ENCODE data around the gene OR13J1. TPM values are rescaled to one million over a fixed set of nuclear protein-coding genes. Genes with fewer than 3 reads are reported as not detected.
"Not testable (repeated sequence)": the region's sequence is repeated elsewhere in the genome, so short reads cannot be mapped to it uniquely, and the experiment has no call there.

Gene OR13J1
- total RNA-seq, 4 donors from 2014 or later: not detected

- Histone ChIP-seq H3K27ac (peak overlapping the region in 1 of 4 donors; percentile 93), H3K4me3 (no peak overlapping the region), H3K4me1 (peaks cover 0 to 51% (median 43%) of the 10 kb centered on the region in 4 donors), H3K9me3 (no peaks in the 10 kb centered on the region), H3K27me3 (no peaks in the 10 kb centered on the region), H3K36me3 (no peaks in the 10 kb centered on the region)
- TF ChIP-seq CTCF (IDR thresholded peaks at IDR 0.05) (peak; percentile 56 to 90 (median 72)), EP300 (IDR thresholded peaks at IDR 0.05) (no peak)
- WGBS, 2 donors: 28 to 39% methylated on average over 3 of the region's 3 CpGs
- DNase-seq (ENCODE audit: low spot score in 2 of 2): peak in 1 of 2 donors; percentile 69
Measured at GRCh38 chr9:35903049-35903448, 32.8 kb upstream of the OR13J1 start.

GRCh38 chr9:35899021-35899420 is 28.8 kb upstream of the OR13J1 start:
- no peak for DNase-seq (ENCODE audit: low spot score in 2 of 2)
- peaks cover 0 to 10% (median 4%) of the 10 kb centered on the region in 4 donors for H3K4me1 ChIP-seq
- 87 to 90% methylated on average over 2 of the region's 2 CpGs for WGBS, 2 donors
- no peak overlapping the region for H3K4me3 ChIP-seq
- no peaks in the 10 kb centered on the region for H3K9me3 ChIP-seq
- H3K27ac ChIP-seq: no peak overlapping the region
- no peaks in the 10 kb centered on the region for H3K27me3 ChIP-seq
- no peaks in the 10 kb centered on the region for H3K36me3 ChIP-seq
- TF ChIP-seq CTCF (IDR thresholded peaks at IDR 0.05) (no peak), EP300 (IDR thresholded peaks at IDR 0.05) (no peak), POLR2A (IDR thresholded peaks at IDR 0.05) (no peak)

GRCh38 chr9:35898337-35898736 is 28.1 kb upstream of the OR13J1 start:
- Histone ChIP-seq H3K4me1 (peaks cover 0 to 4% (median 2%) of the 10 kb centered on the region in 4 donors), H3K9me3 (no peaks in the 10 kb centered on the region), H3K27ac (no peak overlapping the region), H3K36me3 (no peaks in the 10 kb centered on the region), H3K27me3 (no peaks in the 10 kb centered on the region), H3K4me3 (no peak overlapping the region)
- DNase-seq (ENCODE audit: low spot score in 2 of 2): no peak
- TF ChIP-seq CTCF (IDR thresholded peaks at IDR 0.05) (no peak), POLR2A (IDR thresholded peaks at IDR 0.05) (no peak), EP300 (IDR thresholded peaks at IDR 0.05) (no peak)

GRCh38 chr9:35897376-35898099 is 27.3 kb upstream of the OR13J1 start:
- DNase-seq (ENCODE audit: low spot score in 2 of 2); H3K27ac ChIP-seq; H3K4me3 ChIP-seq; H3K9me3 ChIP-seq; H3K4me1 ChIP-seq; H3K36me3 ChIP-seq; H3K27me3 ChIP-seq: not testable (repeated sequence)
- 84 to 94% methylated on average over 7 of the region's 7 CpGs for WGBS, 2 donors

GRCh38 chr9:35896570-35896969 is 26.4 kb upstream of the OR13J1 start:
- Histone ChIP-seq H3K27ac (no peak overlapping the region), H3K27me3 (no peaks in the 10 kb centered on the region), H3K4me3 (no peak overlapping the region), H3K4me1 (no peaks in the 10 kb centered on the region), H3K9me3 (no peaks in the 10 kb centered on the region), H3K36me3 (no peaks in the 10 kb centered on the region)
- no peak for TF ChIP-seq CTCF (IDR thresholded peaks at IDR 0.05)
- no peak for TF ChIP-seq POLR2A (IDR thresholded peaks at IDR 0.05)
- TF ChIP-seq EP300 (IDR thresholded peaks at IDR 0.05): no peak
- WGBS, 2 donors: 97 to 98% methylated on average over 2 of the region's 2 CpGs
- no peak for DNase-seq (ENCODE audit: low spot score in 2 of 2)
